Stomach smooth muscle (tissue), 2 donors: ENCODE data around the gene PCK2.

Experiments
- H3K27ac ChIP-seq: one replicate; pipeline ENCODE4 v1.7.0; 2013; ENCODE audit warnings: mild to moderate bottlenecking, low read length, inconsistent platforms
- H3K27me3 ChIP-seq, 2 donors: one replicate each; pipeline ENCODE4 v1.7.0; 2013; ENCODE audit warnings: low read length in 2 of 2; ENCODE audit not compliant: insufficient read depth in 2 of 2, control insufficient read depth in 1 of 2
- H3K36me3 ChIP-seq, 2 donors: one replicate each; pipeline ENCODE4 v1.7.0; 2013; ENCODE audit warnings: low read length in 2 of 2; ENCODE audit not compliant: control insufficient read depth in 2 of 2, insufficient read depth in 2 of 2
- H3K4me1 ChIP-seq: one replicate; pipeline ENCODE4 v1.7.0; 2013; ENCODE audit warnings: low read length; ENCODE audit not compliant: control insufficient read depth, insufficient read depth
- H3K4me3 ChIP-seq, 2 donors: one replicate each; pipeline ENCODE4 v1.7.0; 2013; ENCODE audit warnings: low read length in 2 of 2
- H3K9ac ChIP-seq, 2 donors: one replicate each; pipeline ENCODE4 v1.7.0; 2013; ENCODE audit warnings: low read length in 2 of 2, mild to moderate bottlenecking in 1 of 2
- H3K9me3 ChIP-seq, 2 donors: one replicate each; pipeline ENCODE4 v1.7.0; 2013; ENCODE audit warnings: low read length in 2 of 2; ENCODE audit not compliant: control insufficient read depth in 2 of 2
- donor health status: healthy.
- donor health status: Pancreatic carcinoma.

PCK2 gene

GRCh38 chr14:24087004-24087403 lies 7.1 kb upstream of the PCK2 start:
- H3K27ac ChIP-seq, result no peak overlapping the region
- H3K9ac ChIP-seq, result no peak overlapping the region
- no peaks in the 10 kb centered on the region for H3K36me3 ChIP-seq
- H3K4me3 ChIP-seq, result no peak overlapping the region
- H3K4me1 ChIP-seq, result no peaks in the 10 kb centered on the region
- H3K9me3 ChIP-seq, result no peaks in the 10 kb centered on the region
- no peaks in the 10 kb centered on the region for H3K27me3 ChIP-seq

GRCh38 chr14:24088095-24088494 lies 6.0 kb upstream of the PCK2 start:
- Histone ChIP-seq H3K27ac (no peak overlapping the region), H3K27me3 (no peaks in the 10 kb centered on the region), H3K36me3 (no peaks in the 10 kb centered on the region), H3K9ac (no peak overlapping the region), H3K4me1 (peaks cover 2% of the 10 kb centered on the region), H3K9me3 (no peaks in the 10 kb centered on the region), H3K4me3 (no peak overlapping the region)

- Histone ChIP-seq H3K4me1 (peaks cover 12% of the 10 kb centered on the region), H3K9ac (no peak overlapping the region), H3K36me3 (no peaks in the 10 kb centered on the region), H3K27ac (no peak overlapping the region), H3K4me3 (no peak overlapping the region), H3K27me3 (no peaks in the 10 kb centered on the region), H3K9me3 (no peaks in the 10 kb centered on the region)
Measured at GRCh38 chr14:24089890-24090289, 4.2 kb upstream of the PCK2 start.

GRCh38 chr14:24092110-24092504 lies 2.0 kb upstream of the PCK2 start:
- Histone ChIP-seq H3K4me1 (peaks cover 19% of the 10 kb centered on the region), H3K36me3 (no peaks in the 10 kb centered on the region), H3K9ac (no peak overlapping the region), H3K27ac (no peak overlapping the region), H3K27me3 (no peaks in the 10 kb centered on the region), H3K9me3 (no peaks in the 10 kb centered on the region), H3K4me3 (no peak overlapping the region)

GRCh38 chr14:24092505-24093206 lies 1.5 kb upstream of the PCK2 start:
- H3K27ac ChIP-seq, result no peak overlapping the region
- H3K9me3 ChIP-seq, result no peaks in the 10 kb centered on the region
- H3K9ac ChIP-seq, result no peak overlapping the region

GRCh38 chr14:24093207-24093900 lies 757 bp upstream of the PCK2 start:
- Histone ChIP-seq H3K4me1 (peaks cover 19% of the 10 kb centered on the region), H3K4me3 (peak overlapping the region; percentile 82 to 84), H3K9me3 (no peaks in the 10 kb centered on the region), H3K27me3 (no peaks in the 10 kb centered on the region), H3K27ac (peak overlapping the region; percentile 70), H3K9ac (peak overlapping the region; percentile 58 to 68), H3K36me3 (no peaks in the 10 kb centered on the region)

More at GRCh38 chr14:24092505-24093206, 1.5 kb upstream of the PCK2 start:
- Histone ChIP-seq H3K4me1 (peaks cover 19% of the 10 kb centered on the region), H3K27me3 (no peaks in the 10 kb centered on the region), H3K4me3 (no peak overlapping the region), H3K36me3 (no peaks in the 10 kb centered on the region)

GRCh38 chr14:24094841-24095270 lies 745 bp downstream of the PCK2 start:
- peak overlapping the region; percentile 68 to 80 for H3K9ac ChIP-seq
- peak overlapping the region; percentile 58 for H3K27ac ChIP-seq
- H3K4me3 ChIP-seq, result peak overlapping the region; percentile 82 to 84
- no peaks in the 10 kb centered on the region for H3K27me3 ChIP-seq
- H3K36me3 ChIP-seq, result peaks cover 0 to 2% of the 10 kb centered on the region in 2 donors
- peaks cover 19% of the 10 kb centered on the region for H3K4me1 ChIP-seq
- no peaks in the 10 kb centered on the region for H3K9me3 ChIP-seq

- H3K36me3 ChIP-seq, result peaks cover 0 to 2% of the 10 kb centered on the region in 2 donors
- H3K9me3 ChIP-seq, result no peaks in the 10 kb centered on the region
- peak overlapping the region; percentile 58 for H3K27ac ChIP-seq
- peak overlapping the region; percentile 68 to 80 for H3K9ac ChIP-seq
- no peaks in the 10 kb centered on the region for H3K27me3 ChIP-seq
- H3K4me1 ChIP-seq, result peaks cover 19% of the 10 kb centered on the region
- peak overlapping the region; percentile 82 to 84 for H3K4me3 ChIP-seq
Measured at GRCh38 chr14:24095271-24096068, 1.4 kb downstream of the PCK2 start.

GRCh38 chr14:24096545-24097181 lies 2.6 kb downstream of the PCK2 start:
- H3K9ac ChIP-seq, result no peak overlapping the region
- H3K27me3 ChIP-seq, result no peaks in the 10 kb centered on the region
- no peak overlapping the region for H3K27ac ChIP-seq
- H3K9me3 ChIP-seq, result no peaks in the 10 kb centered on the region
- peaks cover 19% of the 10 kb centered on the region for H3K4me1 ChIP-seq
- H3K4me3 ChIP-seq, result no peak overlapping the region
- peaks cover 0 to 2% of the 10 kb centered on the region in 2 donors for H3K36me3 ChIP-seq

GRCh38 chr14:24098229-24098926 lies 4.3 kb downstream of the PCK2 start:
- Histone ChIP-seq H3K27ac (no peak overlapping the region), H3K27me3 (no peaks in the 10 kb centered on the region), H3K4me1 (peaks cover 16% of the 10 kb centered on the region), H3K36me3 (peaks cover 0 to 2% of the 10 kb centered on the region in 2 donors), H3K9ac (no peak overlapping the region), H3K4me3 (no peak overlapping the region), H3K9me3 (no peaks in the 10 kb centered on the region)
